ENCODE data around the gene POLR2J3. TPM values are rescaled to one million over a fixed set of nuclear protein-coding genes. Genes with fewer than 3 reads are reported as not detected.
"Not testable (repeated sequence)": the region's sequence is repeated elsewhere in the genome, so short reads cannot be mapped to it uniquely, and the experiment has no call there.

Gene POLR2J3
- total RNA-seq, 1 experiment from 2014 or later, result 11.8 TPM

DNA sequence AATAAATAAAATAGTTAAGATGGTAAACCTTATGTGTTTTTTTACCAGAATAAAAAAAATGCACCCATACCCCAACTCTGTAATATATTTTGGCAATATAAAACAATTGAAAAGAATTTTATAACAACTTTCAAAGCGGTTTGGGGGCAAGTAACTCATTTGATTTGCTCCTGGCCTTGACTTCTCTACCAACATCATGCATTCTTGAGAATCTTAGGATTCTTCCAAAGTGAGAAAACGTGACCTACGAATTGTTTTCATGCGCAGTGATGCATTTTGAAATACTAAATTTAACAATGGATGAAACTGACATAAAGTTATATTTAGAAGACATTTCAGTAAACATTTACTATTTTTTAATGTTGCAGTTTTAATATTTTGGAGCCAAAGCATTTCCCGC, 51.6 kb downstream of the POLR2J3 start:
- not testable (repeated sequence) for DNase-seq (ENCODE audit: low read depth)

DNA sequence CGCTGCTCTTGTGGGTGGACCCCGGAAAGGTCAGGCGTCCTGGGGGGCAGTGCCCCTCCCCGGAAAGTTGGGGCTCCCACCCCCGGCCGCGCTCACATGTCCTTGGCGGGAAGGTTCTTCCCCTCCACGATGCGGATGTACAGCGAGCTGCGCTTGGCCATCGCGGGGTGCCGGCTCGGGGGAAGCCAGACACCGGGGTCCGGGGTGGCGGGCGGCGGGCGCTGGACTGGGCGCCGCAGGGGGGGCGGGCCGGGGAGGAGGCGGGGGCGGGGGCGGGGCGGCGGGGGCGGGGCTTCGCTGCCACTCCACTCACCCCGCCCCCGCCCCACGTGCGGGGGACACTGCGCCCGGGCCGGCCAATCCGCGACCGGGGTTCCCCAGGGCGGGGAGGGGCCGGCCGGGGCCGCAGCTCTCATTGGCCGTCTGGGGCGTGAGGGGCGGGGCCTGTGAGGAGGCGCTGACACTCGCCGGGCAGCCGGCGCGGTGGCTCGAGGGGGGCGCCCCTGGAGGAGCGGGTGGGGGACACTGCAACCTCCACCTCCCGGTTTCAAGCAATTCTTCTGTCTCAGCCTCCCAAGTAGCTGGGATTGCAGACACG, 54.7 kb downstream of the POLR2J3 start, which contains the start of gene RASA4B:
RASA4B (minus strand) TSS at position 228 of the 598 bp plus-strand sequence; CDS start at position 161, 67 bp downstream.
- DNase-seq (ENCODE audit: low read depth), result not testable (repeated sequence)

Other genes with a start within 250 kb of the POLR2J3 start
- 0.24 TPM in 1 of 2 replicates, not detected in the other for gene SPDYE6, start 216.1 kb downstream of the POLR2J3 start, total RNA-seq (2014; rRNA removed; shearing (Covaris generic))
- 13.3 and 13.4 TPM in 2 replicates for gene PRKRIP1, start 176.2 kb downstream of the POLR2J3 start, total RNA-seq (2014; rRNA removed; shearing (Covaris generic))
- gene ORAI2, start 139.0 kb downstream of the POLR2J3 start, total RNA-seq (2014; rRNA removed; shearing (Covaris generic)), result 22.9 and 30.6 TPM in 2 replicates
- gene ALKBH4, start 107.7 kb downstream of the POLR2J3 start, total RNA-seq (2014; rRNA removed; shearing (Covaris generic)), result 16.2 and 23.3 TPM in 2 replicates
- gene LRWD1, start 107.6 kb downstream of the POLR2J3 start, total RNA-seq (2014; rRNA removed; shearing (Covaris generic)), result 23.6 and 33.5 TPM in 2 replicates
- 78.0 and 95.6 TPM in 2 replicates for gene POLR2J, start 93.7 kb downstream of the POLR2J3 start, total RNA-seq (2014; rRNA removed; shearing (Covaris generic))
- gene RASA4B, start 54.8 kb downstream of the POLR2J3 start, total RNA-seq (2014; rRNA removed; shearing (Covaris generic)), result 0.36 and 1.4 TPM in 2 replicates
- gene UPK3BL2, start 28.9 kb downstream of the POLR2J3 start, total RNA-seq (2014; rRNA removed; shearing (Covaris generic)), result not detected in 2 replicates
- not detected in 2 replicates for gene SPDYE2, start 21.4 kb downstream of the POLR2J3 start, total RNA-seq (2014; rRNA removed; shearing (Covaris generic))
- gene RASA4, start 44.2 kb upstream of the POLR2J3 start, total RNA-seq (2014; rRNA removed; shearing (Covaris generic)), result 2.5 and 6.9 TPM in 2 replicates
- gene UPK3BL1, start 70.2 kb upstream of the POLR2J3 start, total RNA-seq (2014; rRNA removed; shearing (Covaris generic)), result 6.4 and 7.9 TPM in 2 replicates
- not detected in 2 replicates for gene SPDYE2B, start 77.7 kb upstream of the POLR2J3 start, total RNA-seq (2014; rRNA removed; shearing (Covaris generic))
- gene POLR2J2, start 99.1 kb upstream of the POLR2J3 start, total RNA-seq (2014; rRNA removed; shearing (Covaris generic)), result 1.1 TPM in 2 replicates
- gene FAM185A, start 176.4 kb upstream of the POLR2J3 start, total RNA-seq (2014; rRNA removed; shearing (Covaris generic)), result 5.2 and 9.8 TPM in 2 replicates